HepG2 (cell line): ENCODE results near the gene NOTCH4. TPM values are rescaled to one million over a fixed set of nuclear protein-coding genes. Genes with fewer than 3 reads are reported as not detected.

Experiments
- ATM ChIP-seq: fragments of 450-650 bp; IDR thresholded peaks from 2 replicates; pipeline ENCODE4 v1.7.1; 2017; ENCODE audit warnings: mild to moderate bottlenecking, borderline replicate concordance
- ETV5 ChIP-seq: IDR thresholded peaks from 2 replicates; pipeline ENCODE4 v1.6.1; 2018; ENCODE audit warnings: missing biosample characterization, missing genetic modification reagents, inconsistent platforms, borderline replicate concordance
- GZF1 ChIP-seq: sonication (generic); formaldehyde crosslinking; IDR thresholded peaks from 2 replicates; pipeline ENCODE4 v1.5.1; 2020; ENCODE audit warnings: mild to moderate bottlenecking, missing genetic modification reagents
- HNF4A ChIP-seq: sonication (generic); formaldehyde crosslinking; IDR thresholded peaks from 2 replicates; pipeline ENCODE4 v1.4.0; 2020; ENCODE audit warnings: missing genetic modification reagents
- HNRNPLL ChIP-seq: fragments of 200-400 bp; formaldehyde crosslinking; IDR thresholded peaks from 2 replicates; pipeline ENCODE4 v1.6.1; 2017; ENCODE audit warnings: mild to moderate bottlenecking, low read depth, low read length; ENCODE audit not compliant: poor library complexity, severe bottlenecking
- KMT2A ChIP-seq: sonication (generic); formaldehyde crosslinking; IDR thresholded peaks from 2 replicates; pipeline ENCODE4 v1.4.0; 2020; ENCODE audit warnings: missing genetic modification reagents
- NFKB2 ChIP-seq: sonication (generic); formaldehyde crosslinking; IDR thresholded peaks from 2 replicates; pipeline ENCODE4 v1.4.0; 2020; ENCODE audit warnings: missing genetic modification reagents, borderline replicate concordance
- NR3C1 ChIP-seq: sonication (generic); formaldehyde crosslinking; IDR thresholded peaks from 2 replicates; pipeline ENCODE4 v1.4.0; 2020; ENCODE audit warnings: missing genetic modification reagents
- SALL1 ChIP-seq: sonication (generic); formaldehyde crosslinking; IDR thresholded peaks from 2 replicates; pipeline ENCODE4 v1.8.0; 2022; ENCODE audit warnings: mild to moderate bottlenecking, missing genetic modification reagents
- SOX6 ChIP-seq, 2 experiments: fragments of 450-650 bp in 1 of 2; sonication (generic) in 1 of 2; formaldehyde crosslinking in 1 of 2; IDR thresholded peaks; 2 replicates each; pipeline versions ENCODE4 v1.4.0 to v1.6.1; 2017 to 2020; ENCODE audit warnings: antibody characterized with exemption in 1 of 2, mild to moderate bottlenecking in 1 of 2, missing genetic modification reagents in 1 of 2
- SPEN ChIP-seq: sonication (generic); formaldehyde crosslinking; IDR thresholded peaks from 2 replicates; pipeline ENCODE4 v1.5.1; 2020; ENCODE audit warnings: low read depth, mild to moderate bottlenecking, missing genetic modification reagents
- TOPORS ChIP-seq: sonication (generic); formaldehyde crosslinking; IDR thresholded peaks from 2 replicates; pipeline ENCODE4 v1.8.0; 2023; ENCODE audit warnings: mild to moderate bottlenecking, missing genetic modification reagents
- ZFAT ChIP-seq: sonication (generic); formaldehyde crosslinking; conservative IDR thresholded peaks from 2 replicates; pipeline ENCODE4 v1.8.1; 2023; ENCODE audit warnings: missing genetic modification reagents, inconsistent platforms
- ZNF230 ChIP-seq: sonication (generic); formaldehyde crosslinking; IDR thresholded peaks from 2 replicates; pipeline ENCODE4 v1.4.0; 2020; ENCODE audit warnings: mild to moderate bottlenecking, missing genetic modification reagents
- ZNF30 ChIP-seq: sonication (generic); formaldehyde crosslinking; IDR thresholded peaks from 2 replicates; pipeline ENCODE4 v1.5.0; 2020; ENCODE audit warnings: mild to moderate bottlenecking, missing genetic modification reagents
- ZNF33A ChIP-seq: sonication (generic); formaldehyde crosslinking; IDR thresholded peaks from 2 replicates; pipeline ENCODE4 v1.5.1; 2020; ENCODE audit warnings: missing genetic modification reagents, mild to moderate bottlenecking, moderate library complexity, borderline replicate concordance
- ZNF446 ChIP-seq: sonication (generic); formaldehyde crosslinking; IDR thresholded peaks from 2 replicates; pipeline ENCODE4 v1.5.0; 2020; ENCODE audit warnings: mild to moderate bottlenecking, missing genetic modification reagents
- ZNF629 ChIP-seq: sonication (generic); formaldehyde crosslinking; conservative IDR thresholded peaks from 2 replicates; pipeline ENCODE4 v1.5.0; 2020; ENCODE audit warnings: missing genetic modification reagents
- polyA plus RNA-seq, 8 experiments: library from polyadenylated mRNA; depleted of rRNA in 3 of 8; stranded (reverse) in 7 of 8; unstranded in 1 of 8; fragments of >200 nt; fragmentation: Illumina TruSeq in 4 of 8; extraction: Trizol in 4 of 8; gene quantifications; 2 replicates each; pipeline versions ENCODE4 v1.2.1 to v1.2.3, GENCODE V29; 2011 to 2016; ENCODE audit warnings: low read depth in 4 of 8, missing spikeins in 1 of 8, mixed read lengths in 1 of 8; ENCODE audit not compliant: insufficient read depth in 1 of 8
- total RNA-seq, 5 experiments: library from RNA; depleted of rRNA; stranded (reverse); fragments of >200 nt; fragmentation: Illumina TruSeq; extraction: Trizol; gene quantifications; 2 replicates each; pipeline ENCODE4 v1.2.3, GENCODE V29; 2016; ENCODE audit warnings: low read depth in 1 of 5
- TF ChIP-seq, protein P1 (sequence below): sonication (generic); formaldehyde crosslinking; conservative IDR thresholded peaks from 2 replicates; pipeline ENCODE4 v1.8.1; 2023; ENCODE audit warnings: missing genetic modification reagents
- TF ChIP-seq, protein P2 (sequence below): IDR thresholded peaks from 2 replicates; pipeline ENCODE4 v1.6.1; 2016; ENCODE audit warnings: control low read depth
- TF ChIP-seq, protein P3 (sequence below): IDR thresholded peaks from 2 replicates; pipeline ENCODE4 v1.6.1; 2016; ENCODE audit warnings: low read depth, missing genetic modification reagents, missing compliant biosample characterization

Gene NOTCH4
- total and polyA plus RNA-seq, 2 of the 13 experiments (the other 11 are each of a cell fraction or from before 2014, with no cell fraction given): 0.51 to 0.83 TPM

DNA sequence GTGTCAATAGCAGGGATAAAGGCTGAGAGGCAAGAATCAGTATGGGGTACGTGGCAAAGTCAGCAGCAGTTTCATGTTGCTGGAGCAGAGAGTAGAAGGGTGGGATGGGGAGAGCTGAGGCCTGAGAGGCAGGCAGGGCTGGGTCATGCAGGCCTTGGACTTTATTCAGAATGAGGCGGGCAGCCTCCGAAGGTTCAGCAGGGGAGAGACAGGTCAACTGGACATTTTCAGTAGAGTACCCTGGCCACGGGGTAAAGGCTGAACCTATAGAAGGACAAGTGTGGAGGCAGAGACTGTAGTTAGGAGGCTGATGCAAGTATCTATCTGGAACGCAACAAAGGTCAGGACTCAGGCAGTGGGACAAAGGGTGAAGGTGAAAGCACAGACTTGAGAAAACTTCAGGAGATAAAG, 13.7 kb downstream of the NOTCH4 start (continued):
- TF ChIP-seq, protein P1, sequence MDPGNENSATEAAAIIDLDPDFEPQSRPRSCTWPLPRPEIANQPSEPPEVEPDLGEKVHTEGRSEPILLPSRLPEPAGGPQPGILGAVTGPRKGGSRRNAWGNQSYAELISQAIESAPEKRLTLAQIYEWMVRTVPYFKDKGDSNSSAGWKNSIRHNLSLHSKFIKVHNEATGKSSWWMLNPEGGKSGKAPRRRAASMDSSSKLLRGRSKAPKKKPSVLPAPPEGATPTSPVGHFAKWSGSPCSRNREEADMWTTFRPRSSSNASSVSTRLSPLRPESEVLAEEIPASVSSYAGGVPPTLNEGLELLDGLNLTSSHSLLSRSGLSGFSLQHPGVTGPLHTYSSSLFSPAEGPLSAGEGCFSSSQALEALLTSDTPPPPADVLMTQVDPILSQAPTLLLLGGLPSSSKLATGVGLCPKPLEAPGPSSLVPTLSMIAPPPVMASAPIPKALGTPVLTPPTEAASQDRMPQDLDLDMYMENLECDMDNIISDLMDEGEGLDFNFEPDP: no peak
- TF ChIP-seq ETV5 (CRISPR knock-in tag) (peak; percentile 21; the same call in 1 of the 2 replicates), ZNF230 (CRISPR knock-in tag) (no peak), ZNF446 (CRISPR knock-in tag) (no peak), ZNF30 (no peak), NFKB2 (no peak), SOX6 (IDR thresholded peaks at IDR 0.05) (no peak), SOX6 (CRISPR knock-in tag; IDR thresholded peaks at IDR 0.05) (peak; percentile 41), NR3C1 (CRISPR knock-in tag) (no peak), TOPORS (CRISPR knock-in tag) (no peak), KMT2A (no peak), ZNF629 (CRISPR knock-in tag) (no peak), SALL1 (CRISPR knock-in tag) (peak; percentile 33; the same call in 1 of the 2 replicates), ATM (no peak), HNRNPLL (no peak), ZNF33A (CRISPR knock-in tag) (no peak), HNF4A (CRISPR knock-in tag) (peak; percentile 76), GZF1 (CRISPR knock-in tag) (no peak), ZFAT (no peak), SPEN (no peak)
- TF ChIP-seq, protein P2, sequence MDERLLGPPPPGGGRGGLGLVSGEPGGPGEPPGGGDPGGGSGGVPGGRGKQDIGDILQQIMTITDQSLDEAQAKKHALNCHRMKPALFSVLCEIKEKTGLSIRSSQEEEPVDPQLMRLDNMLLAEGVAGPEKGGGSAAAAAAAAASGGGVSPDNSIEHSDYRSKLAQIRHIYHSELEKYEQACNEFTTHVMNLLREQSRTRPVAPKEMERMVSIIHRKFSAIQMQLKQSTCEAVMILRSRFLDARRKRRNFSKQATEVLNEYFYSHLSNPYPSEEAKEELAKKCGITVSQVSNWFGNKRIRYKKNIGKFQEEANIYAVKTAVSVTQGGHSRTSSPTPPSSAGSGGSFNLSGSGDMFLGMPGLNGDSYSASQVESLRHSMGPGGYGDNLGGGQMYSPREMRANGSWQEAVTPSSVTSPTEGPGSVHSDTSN: no peak
- TF ChIP-seq, protein P3, sequence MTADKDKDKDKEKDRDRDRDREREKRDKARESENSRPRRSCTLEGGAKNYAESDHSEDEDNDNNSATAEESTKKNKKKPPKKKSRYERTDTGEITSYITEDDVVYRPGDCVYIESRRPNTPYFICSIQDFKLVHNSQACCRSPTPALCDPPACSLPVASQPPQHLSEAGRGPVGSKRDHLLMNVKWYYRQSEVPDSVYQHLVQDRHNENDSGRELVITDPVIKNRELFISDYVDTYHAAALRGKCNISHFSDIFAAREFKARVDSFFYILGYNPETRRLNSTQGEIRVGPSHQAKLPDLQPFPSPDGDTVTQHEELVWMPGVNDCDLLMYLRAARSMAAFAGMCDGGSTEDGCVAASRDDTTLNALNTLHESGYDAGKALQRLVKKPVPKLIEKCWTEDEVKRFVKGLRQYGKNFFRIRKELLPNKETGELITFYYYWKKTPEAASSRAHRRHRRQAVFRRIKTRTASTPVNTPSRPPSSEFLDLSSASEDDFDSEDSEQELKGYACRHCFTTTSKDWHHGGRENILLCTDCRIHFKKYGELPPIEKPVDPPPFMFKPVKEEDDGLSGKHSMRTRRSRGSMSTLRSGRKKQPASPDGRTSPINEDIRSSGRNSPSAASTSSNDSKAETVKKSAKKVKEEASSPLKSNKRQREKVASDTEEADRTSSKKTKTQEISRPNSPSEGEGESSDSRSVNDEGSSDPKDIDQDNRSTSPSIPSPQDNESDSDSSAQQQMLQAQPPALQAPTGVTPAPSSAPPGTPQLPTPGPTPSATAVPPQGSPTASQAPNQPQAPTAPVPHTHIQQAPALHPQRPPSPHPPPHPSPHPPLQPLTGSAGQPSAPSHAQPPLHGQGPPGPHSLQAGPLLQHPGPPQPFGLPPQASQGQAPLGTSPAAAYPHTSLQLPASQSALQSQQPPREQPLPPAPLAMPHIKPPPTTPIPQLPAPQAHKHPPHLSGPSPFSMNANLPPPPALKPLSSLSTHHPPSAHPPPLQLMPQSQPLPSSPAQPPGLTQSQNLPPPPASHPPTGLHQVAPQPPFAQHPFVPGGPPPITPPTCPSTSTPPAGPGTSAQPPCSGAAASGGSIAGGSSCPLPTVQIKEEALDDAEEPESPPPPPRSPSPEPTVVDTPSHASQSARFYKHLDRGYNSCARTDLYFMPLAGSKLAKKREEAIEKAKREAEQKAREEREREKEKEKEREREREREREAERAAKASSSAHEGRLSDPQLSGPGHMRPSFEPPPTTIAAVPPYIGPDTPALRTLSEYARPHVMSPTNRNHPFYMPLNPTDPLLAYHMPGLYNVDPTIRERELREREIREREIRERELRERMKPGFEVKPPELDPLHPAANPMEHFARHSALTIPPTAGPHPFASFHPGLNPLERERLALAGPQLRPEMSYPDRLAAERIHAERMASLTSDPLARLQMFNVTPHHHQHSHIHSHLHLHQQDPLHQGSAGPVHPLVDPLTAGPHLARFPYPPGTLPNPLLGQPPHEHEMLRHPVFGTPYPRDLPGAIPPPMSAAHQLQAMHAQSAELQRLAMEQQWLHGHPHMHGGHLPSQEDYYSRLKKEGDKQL (CRISPR knock-in tag): no peak
